ENCODE data around the gene MBNL2.

Gene MBNL2

GRCh38 chr13:97385146-97385545, 163.0 kb downstream of the MBNL2 start:
- no peak for DNase-seq
- H3K4me3 ChIP-seq (ENCODE audit: control insufficient read depth in 1 of 7, extremely low read depth in 1 of 7, insufficient read depth in 4 of 7, low read depth in 2 of 7, low read length in 6 of 7) = no peak overlapping the region
- peaks cover 9 to 52% (median 21%) of the 10 kb centered on the region in 4 experiments for H3K4me1 ChIP-seq (ENCODE audit: control extremely low read depth in 1 of 4, control insufficient read depth in 4 of 4, insufficient read depth in 4 of 4, low read length in 3 of 4)
- peaks cover 0 to 2% (median 0%) of the 10 kb centered on the region in 4 experiments for H3K36me3 ChIP-seq (ENCODE audit: control insufficient read depth in 4 of 4, insufficient read depth in 4 of 4, low read length in 3 of 4)
- ChIA-PET CTCF (no interaction called here), POLR2A (no interaction called here)
- no peak overlapping the region for H3K27ac ChIP-seq (ENCODE audit: insufficient read depth in 1 of 2, low read depth in 1 of 2, low read length in 2 of 2, poor library complexity in 1 of 2, severe bottlenecking in 2 of 2)
- no peaks in the 10 kb centered on the region for H3K27me3 ChIP-seq (replicated peaks in 2 of 5; ENCODE audit: control insufficient read depth in 4 of 5, insufficient read depth in 5 of 5, low read length in 4 of 5)
- no peaks in the 10 kb centered on the region for H3K9me3 ChIP-seq (ENCODE audit: control extremely low read depth in 1 of 5, control insufficient read depth in 4 of 5, insufficient read depth in 2 of 5, low read depth in 1 of 5, low read length in 4 of 5)

GRCh38 chr13:97385854-97386253, 163.7 kb downstream of the MBNL2 start:
- DNase-seq = no peak
- Histone ChIP-seq H3K4me1 (ENCODE audit: control extremely low read depth in 1 of 4, control insufficient read depth in 4 of 4, insufficient read depth in 4 of 4, low read length in 3 of 4) (peaks cover 9 to 56% (median 21%) of the 10 kb centered on the region in 4 experiments), H3K27me3 (replicated peaks in 2 of 5; ENCODE audit: control insufficient read depth in 4 of 5, insufficient read depth in 5 of 5, low read length in 4 of 5) (no peaks in the 10 kb centered on the region), H3K27ac (ENCODE audit: insufficient read depth in 1 of 2, low read depth in 1 of 2, low read length in 2 of 2, poor library complexity in 1 of 2, severe bottlenecking in 2 of 2) (no peak overlapping the region), H3K9me3 (ENCODE audit: control extremely low read depth in 1 of 5, control insufficient read depth in 4 of 5, insufficient read depth in 2 of 5, low read depth in 1 of 5, low read length in 4 of 5) (no peaks in the 10 kb centered on the region), H3K36me3 (ENCODE audit: control insufficient read depth in 4 of 4, insufficient read depth in 4 of 4, low read length in 3 of 4) (peaks cover 0 to 2% (median 0%) of the 10 kb centered on the region in 4 experiments), H3K4me3 (ENCODE audit: control insufficient read depth in 1 of 7, extremely low read depth in 1 of 7, insufficient read depth in 4 of 7, low read depth in 2 of 7, low read length in 6 of 7) (no peak overlapping the region)
- WGBS (ENCODE audit: insufficient coverage) = 100% methylated on average over 1 of the region's 3 CpGs
- POLR2A ChIA-PET = no interaction called here
- CTCF ChIA-PET = no interaction called here

- Histone ChIP-seq H3K27me3 (replicated peaks in 2 of 5; ENCODE audit: control insufficient read depth in 4 of 5, insufficient read depth in 5 of 5, low read length in 4 of 5) (no peaks in the 10 kb centered on the region), H3K4me1 (ENCODE audit: control extremely low read depth in 1 of 4, control insufficient read depth in 4 of 4, insufficient read depth in 4 of 4, low read length in 3 of 4) (peaks cover 9 to 56% (median 21%) of the 10 kb centered on the region in 4 experiments), H3K4me3 (ENCODE audit: control insufficient read depth in 1 of 7, extremely low read depth in 1 of 7, insufficient read depth in 4 of 7, low read depth in 2 of 7, low read length in 6 of 7) (peak overlapping the region in 1 of 7 experiments; percentile 20), H3K9me3 (ENCODE audit: control extremely low read depth in 1 of 5, control insufficient read depth in 4 of 5, insufficient read depth in 2 of 5, low read depth in 1 of 5, low read length in 4 of 5) (no peaks in the 10 kb centered on the region), H3K27ac (ENCODE audit: insufficient read depth in 1 of 2, low read depth in 1 of 2, low read length in 2 of 2, poor library complexity in 1 of 2, severe bottlenecking in 2 of 2) (no peak overlapping the region), H3K36me3 (ENCODE audit: control insufficient read depth in 4 of 4, insufficient read depth in 4 of 4, low read length in 3 of 4) (peaks cover 0 to 10% (median 1%) of the 10 kb centered on the region in 4 experiments)
- 14% methylated on average over 4 of the region's 4 CpGs for WGBS (ENCODE audit: insufficient coverage)
- DNase-seq = peak; percentile 16 to 81 (median 79)
- ChIA-PET CTCF (interaction anchor here (0.6 to 2.1 kb wide), 3 partner anchors 17 to 278 kb away, joined by 3 to 5 read pairs (median 3); no protein-coding TSS in a partner anchor), POLR2A (interaction anchor here (2.0 kb wide), 1 partner anchor 46 kb away, joined by 6 read pairs; no protein-coding TSS in a partner anchor)
These were observed 164.8 kb downstream of the MBNL2 start for GRCh38 chr13:97386801-97387484.

- ChIA-PET POLR2A (interaction anchor here (0.6 to 2.0 kb wide), 2 partner anchors 46 to 352 kb away, joined by 5 to 6 read pairs; no protein-coding TSS in a partner anchor), CTCF (interaction anchor here (0.6 to 2.1 kb wide), 4 partner anchors 17 to 279 kb away, joined by 3 to 5 read pairs (median 3); no protein-coding TSS in a partner anchor)
- WGBS (ENCODE audit: insufficient coverage) = 88% methylated on average over 5 of the region's 5 CpGs
- no peak overlapping the region for H3K27ac ChIP-seq (ENCODE audit: insufficient read depth in 1 of 2, low read depth in 1 of 2, low read length in 2 of 2, poor library complexity in 1 of 2, severe bottlenecking in 2 of 2)
- peaks cover 0 to 11% (median 1%) of the 10 kb centered on the region in 4 experiments for H3K36me3 ChIP-seq (ENCODE audit: control insufficient read depth in 4 of 4, insufficient read depth in 4 of 4, low read length in 3 of 4)
- H3K4me3 ChIP-seq (ENCODE audit: control insufficient read depth in 1 of 7, extremely low read depth in 1 of 7, insufficient read depth in 4 of 7, low read depth in 2 of 7, low read length in 6 of 7) = peak overlapping the region in 1 of 7 experiments; percentile 20
- H3K4me1 ChIP-seq (ENCODE audit: control extremely low read depth in 1 of 4, control insufficient read depth in 4 of 4, insufficient read depth in 4 of 4, low read length in 3 of 4) = peaks cover 9 to 56% (median 21%) of the 10 kb centered on the region in 4 experiments
- DNase-seq = peak in 1 of 3 donors; percentile 24
- no peaks in the 10 kb centered on the region for H3K27me3 ChIP-seq (replicated peaks in 2 of 5; ENCODE audit: control insufficient read depth in 4 of 5, insufficient read depth in 5 of 5, low read length in 4 of 5)
- no peaks in the 10 kb centered on the region for H3K9me3 ChIP-seq (ENCODE audit: control extremely low read depth in 1 of 5, control insufficient read depth in 4 of 5, insufficient read depth in 2 of 5, low read depth in 1 of 5, low read length in 4 of 5)
These were observed 165.3 kb downstream of the MBNL2 start for GRCh38 chr13:97387485-97387839.

GRCh38 chr13:97387890-97388289, 165.8 kb downstream of the MBNL2 start:
- Histone ChIP-seq H3K36me3 (ENCODE audit: control insufficient read depth in 4 of 4, insufficient read depth in 4 of 4, low read length in 3 of 4) (peaks cover 0 to 9% (median 1%) of the 10 kb centered on the region in 4 experiments), H3K4me3 (ENCODE audit: control insufficient read depth in 1 of 7, extremely low read depth in 1 of 7, insufficient read depth in 4 of 7, low read depth in 2 of 7, low read length in 6 of 7) (no peak overlapping the region), H3K27ac (ENCODE audit: insufficient read depth in 1 of 2, low read depth in 1 of 2, low read length in 2 of 2, poor library complexity in 1 of 2, severe bottlenecking in 2 of 2) (no peak overlapping the region), H3K9me3 (ENCODE audit: control extremely low read depth in 1 of 5, control insufficient read depth in 4 of 5, insufficient read depth in 2 of 5, low read depth in 1 of 5, low read length in 4 of 5) (no peaks in the 10 kb centered on the region), H3K4me1 (ENCODE audit: control extremely low read depth in 1 of 4, control insufficient read depth in 4 of 4, insufficient read depth in 4 of 4, low read length in 3 of 4) (peaks cover 9 to 56% (median 21%) of the 10 kb centered on the region in 4 experiments), H3K27me3 (replicated peaks in 2 of 5; ENCODE audit: control insufficient read depth in 4 of 5, insufficient read depth in 5 of 5, low read length in 4 of 5) (no peaks in the 10 kb centered on the region)
- ChIA-PET POLR2A (interaction anchor here (0.6 to 2.0 kb wide), 2 partner anchors 45 to 353 kb away, joined by 5 to 6 read pairs; no protein-coding TSS in a partner anchor), CTCF (interaction anchor here (0.9 to 2.1 kb wide), 4 partner anchors 18 to 41 kb away, joined by 3 to 5 read pairs (median 3); no protein-coding TSS in a partner anchor)
- peak in 1 of 3 donors; percentile 24 for DNase-seq
- 100% methylated on average over 1 of the region's 1 CpG for WGBS (ENCODE audit: insufficient coverage)

GRCh38 chr13:97388373-97388772, 166.2 kb downstream of the MBNL2 start:
- CTCF ChIA-PET = interaction anchor here (0.9 to 2.1 kb wide), 5 partner anchors 18 to 147 kb away, joined by 3 to 5 read pairs (median 3); no protein-coding TSS in a partner anchor
- DNase-seq = peak in 2 of 3 donors; percentile 39 to 56
- Histone ChIP-seq H3K36me3 (ENCODE audit: control insufficient read depth in 4 of 4, insufficient read depth in 4 of 4, low read length in 3 of 4) (peaks cover 0 to 9% (median 1%) of the 10 kb centered on the region in 4 experiments), H3K9me3 (ENCODE audit: control extremely low read depth in 1 of 5, control insufficient read depth in 4 of 5, insufficient read depth in 2 of 5, low read depth in 1 of 5, low read length in 4 of 5) (no peaks in the 10 kb centered on the region), H3K4me3 (ENCODE audit: control insufficient read depth in 1 of 7, extremely low read depth in 1 of 7, insufficient read depth in 4 of 7, low read depth in 2 of 7, low read length in 6 of 7) (no peak overlapping the region), H3K27ac (ENCODE audit: insufficient read depth in 1 of 2, low read depth in 1 of 2, low read length in 2 of 2, poor library complexity in 1 of 2, severe bottlenecking in 2 of 2) (peak overlapping the region in 1 of 2 experiments; percentile 22), H3K4me1 (ENCODE audit: control extremely low read depth in 1 of 4, control insufficient read depth in 4 of 4, insufficient read depth in 4 of 4, low read length in 3 of 4) (peaks cover 9 to 56% (median 21%) of the 10 kb centered on the region in 4 experiments), H3K27me3 (replicated peaks in 2 of 5; ENCODE audit: control insufficient read depth in 4 of 5, insufficient read depth in 5 of 5, low read length in 4 of 5) (no peaks in the 10 kb centered on the region)
- 7% methylated on average over 3 of the region's 3 CpGs for WGBS (ENCODE audit: insufficient coverage)
- POLR2A ChIA-PET = interaction anchor here (0.6 to 2.0 kb wide), 3 partner anchors 35 to 57 kb away, joined by 3 to 6 read pairs (median 4); no protein-coding TSS in a partner anchor
